CD4-positive, alpha-beta T cell treated with Interleukin-6 for 4 hours (primary cell): ENCODE data around the gene KCNQ1.

Source experiments
- DNase-seq: peaks from one replicate; pipeline ENCODE4 v3.0.0-alpha.2; 2020; ENCODE audit warnings: mixed read lengths

The KCNQ1 gene

DNA sequence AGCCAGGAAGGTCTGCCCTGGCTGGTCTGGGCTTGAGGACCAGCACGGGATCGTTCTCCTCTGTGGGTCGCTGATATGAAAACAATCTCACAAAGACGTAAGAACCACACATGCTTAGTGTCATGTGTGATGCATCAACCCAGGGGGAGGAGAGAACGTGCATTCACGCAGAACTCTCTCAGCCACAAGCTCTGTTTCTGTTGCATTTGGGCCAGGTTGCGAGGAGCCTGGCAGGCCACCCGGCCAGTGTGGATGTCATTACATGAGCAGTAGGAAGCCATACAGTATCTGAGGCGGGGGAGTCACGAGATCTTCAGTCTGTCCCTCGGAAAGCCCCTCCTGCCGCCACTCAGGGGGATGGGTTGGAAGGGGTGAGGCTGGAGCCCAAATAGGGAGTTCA, 308.1 kb downstream of the KCNQ1 start:
- DNase-seq = no peak

DNA sequence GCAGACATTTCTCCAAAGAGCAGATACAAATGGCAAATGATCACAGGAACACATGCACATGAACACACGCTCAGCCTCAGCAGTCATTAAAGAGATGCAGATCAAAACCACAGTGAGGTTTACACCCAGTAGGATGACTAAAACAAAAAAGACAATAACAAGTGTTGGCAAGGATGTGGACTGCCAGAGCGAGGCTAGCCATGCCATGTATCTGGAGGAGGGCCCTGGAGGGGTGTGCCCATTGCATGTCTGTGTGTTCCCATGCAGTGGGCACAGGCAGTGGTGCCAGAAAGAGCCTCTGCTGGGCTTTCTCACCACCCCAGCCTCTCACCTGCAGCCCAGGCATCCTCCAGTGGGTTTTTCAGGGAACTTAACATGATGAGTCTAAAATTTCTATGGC, 309.2 kb downstream of the KCNQ1 start:
- DNase-seq = no peak

DNA sequence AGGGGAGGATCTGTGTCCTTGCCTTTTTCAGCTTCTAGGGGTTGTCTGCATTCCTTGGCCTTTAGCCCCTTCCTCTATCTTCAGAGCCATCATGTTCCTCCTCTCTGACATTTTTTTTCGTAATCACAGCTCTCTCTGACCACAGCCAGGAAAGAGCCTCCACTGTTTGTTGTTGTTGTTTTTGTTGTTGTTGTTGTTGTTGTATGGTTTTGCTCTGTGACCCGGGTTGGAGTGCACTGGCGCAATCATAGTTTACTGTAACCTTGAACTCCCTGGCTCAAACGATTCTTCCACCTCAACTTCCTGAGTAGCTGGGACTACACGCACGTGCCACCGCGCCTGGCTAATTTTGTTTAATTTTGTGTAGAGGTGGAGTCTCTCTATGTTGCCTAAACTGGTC, 310.3 kb downstream of the KCNQ1 start:
- no peak for DNase-seq

DNA sequence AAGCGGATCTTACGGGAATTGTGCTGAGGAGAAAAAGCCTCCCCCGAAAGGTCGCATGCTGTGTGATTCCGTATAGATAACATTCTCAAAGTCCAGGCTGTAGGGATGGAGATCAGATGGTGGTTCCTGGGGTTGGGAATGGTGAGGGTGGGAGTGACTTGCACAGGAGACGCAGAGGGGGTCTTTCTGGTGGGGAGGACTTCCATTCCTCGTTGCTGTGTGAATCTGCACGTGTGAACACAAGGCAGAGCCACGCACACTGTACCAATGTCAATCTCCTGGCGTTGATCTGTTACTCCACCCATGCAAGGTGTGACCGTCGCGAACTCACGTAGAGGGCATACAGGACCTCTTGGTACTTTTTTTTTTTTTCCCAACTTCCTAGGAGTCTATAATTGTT, 313.9 kb downstream of the KCNQ1 start:
- DNase-seq = no peak

DNA sequence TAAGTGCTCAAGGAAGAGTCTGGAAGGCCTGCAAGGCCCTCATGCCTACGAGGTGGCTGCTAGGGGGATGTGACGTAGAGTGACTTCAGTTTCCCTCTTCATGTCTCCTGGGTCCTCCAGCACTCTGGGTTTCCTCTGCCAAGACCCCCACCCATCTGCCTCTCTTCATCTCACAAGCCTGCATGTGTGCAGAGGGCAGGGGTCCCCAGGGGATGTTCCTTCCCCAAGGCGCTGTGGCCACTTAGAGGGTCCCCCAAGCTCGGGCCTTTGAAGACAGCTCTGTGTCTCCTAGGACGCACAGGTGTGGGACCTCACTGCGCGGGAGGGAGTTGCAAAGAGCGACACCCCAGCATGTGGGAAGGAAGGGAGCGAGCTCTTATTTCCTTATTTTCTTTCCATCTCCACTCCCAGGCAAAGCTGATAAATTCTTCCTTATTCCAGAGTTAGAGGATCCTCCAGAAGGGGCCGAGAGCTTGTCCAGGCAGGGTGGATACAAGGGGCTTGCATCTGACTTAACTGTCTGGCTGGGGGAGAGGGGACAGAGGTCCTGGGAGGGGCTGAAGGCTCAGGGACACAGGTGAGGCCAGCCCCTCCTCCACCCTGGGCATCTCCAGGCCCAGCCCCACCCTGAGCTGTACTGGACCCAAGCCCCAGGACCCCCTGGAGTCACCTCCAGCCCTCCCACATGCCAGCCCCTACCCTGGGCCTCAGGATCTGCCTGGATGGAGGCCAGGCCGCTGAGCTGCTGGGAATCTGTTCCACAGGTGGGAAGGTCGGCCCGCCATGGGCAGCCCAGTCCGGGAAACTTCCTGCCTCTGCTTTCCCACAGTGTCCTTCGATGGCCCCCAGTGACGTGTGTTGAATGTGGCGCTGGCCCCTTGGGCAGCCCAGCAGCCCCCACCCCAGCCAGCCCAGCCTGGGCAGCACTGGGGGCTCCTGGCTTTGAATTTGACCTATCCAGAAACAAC, 314.7 kb downstream of the KCNQ1 start:
- no peak for DNase-seq

DNA sequence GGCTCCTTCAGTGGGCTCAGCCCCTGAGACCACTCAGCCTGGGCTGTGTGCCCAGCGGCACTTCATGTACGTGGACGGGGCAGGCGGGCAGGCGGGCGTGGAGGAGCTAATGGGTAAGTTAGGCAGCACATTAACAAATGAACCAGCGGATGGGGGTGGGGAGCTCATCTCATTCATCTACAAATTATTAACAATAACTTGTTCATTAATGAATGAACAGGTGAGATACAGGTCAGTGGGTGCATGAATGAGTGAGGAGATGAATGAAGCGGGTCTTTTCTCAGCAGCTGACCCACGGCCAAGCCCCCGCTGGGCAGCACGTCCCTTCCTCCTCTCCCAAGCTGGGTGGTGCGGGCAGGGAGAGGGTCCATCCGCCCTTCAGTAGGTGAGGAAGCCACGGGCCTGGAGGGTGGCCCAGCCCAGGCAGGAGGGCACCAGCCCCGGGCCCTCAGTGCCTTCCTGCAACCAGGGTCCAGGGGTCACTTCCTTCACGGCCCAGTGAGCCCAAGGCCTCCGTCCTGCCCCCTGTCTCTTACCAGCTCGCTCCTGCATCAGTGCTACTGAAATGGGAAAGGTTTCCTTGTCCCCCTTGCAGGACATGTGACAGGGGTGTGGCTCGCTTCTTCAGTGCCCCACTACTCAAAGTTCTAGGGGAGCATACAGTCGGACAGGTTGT, 315.5 kb downstream of the KCNQ1 start:
- DNase-seq = no peak

DNA sequence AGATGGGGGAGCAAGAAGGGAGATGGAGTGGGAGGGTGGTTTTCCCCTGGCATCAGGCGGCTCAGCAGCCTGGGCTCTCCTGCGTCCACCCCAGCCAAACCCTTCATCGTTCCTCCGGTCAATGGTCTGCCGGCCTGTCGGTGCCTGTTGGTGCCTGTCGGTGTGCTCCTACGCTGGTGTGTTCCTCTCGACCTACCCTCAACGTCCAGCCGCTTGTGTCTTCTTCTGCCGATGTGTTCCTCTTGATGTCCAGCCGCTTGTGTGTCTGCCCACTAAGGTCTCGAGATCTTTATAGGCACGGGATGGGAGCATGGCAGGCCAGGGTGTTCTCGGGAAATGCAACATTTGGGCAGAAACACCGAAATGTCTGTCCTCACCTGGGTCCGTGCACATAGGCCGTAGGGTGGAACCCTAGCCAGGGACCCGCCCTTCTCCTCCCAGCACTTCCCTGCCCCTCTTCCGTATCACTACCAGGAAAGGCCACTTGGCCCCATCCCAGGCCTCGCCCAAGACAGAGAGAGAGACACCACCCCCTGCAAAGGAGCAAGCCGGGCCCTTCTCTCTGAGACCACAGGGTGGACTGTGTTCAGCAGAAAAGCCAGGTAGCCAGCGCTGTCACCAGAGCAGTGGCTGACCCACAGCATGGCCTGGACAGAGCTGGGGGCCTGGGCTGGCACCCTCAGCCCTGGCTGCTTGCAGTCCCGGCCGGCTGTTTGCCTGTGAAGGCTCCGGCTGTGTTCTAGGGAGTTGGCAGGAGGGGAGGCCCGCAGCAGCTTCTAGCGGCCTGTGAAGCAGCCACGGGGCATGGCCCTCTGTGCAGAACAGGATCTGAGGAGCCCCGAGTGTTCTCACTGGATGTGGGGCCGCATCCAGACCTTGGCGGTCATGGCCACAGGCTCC, 316.6 kb downstream of the KCNQ1 start:
- DNase-seq = no peak

DNA sequence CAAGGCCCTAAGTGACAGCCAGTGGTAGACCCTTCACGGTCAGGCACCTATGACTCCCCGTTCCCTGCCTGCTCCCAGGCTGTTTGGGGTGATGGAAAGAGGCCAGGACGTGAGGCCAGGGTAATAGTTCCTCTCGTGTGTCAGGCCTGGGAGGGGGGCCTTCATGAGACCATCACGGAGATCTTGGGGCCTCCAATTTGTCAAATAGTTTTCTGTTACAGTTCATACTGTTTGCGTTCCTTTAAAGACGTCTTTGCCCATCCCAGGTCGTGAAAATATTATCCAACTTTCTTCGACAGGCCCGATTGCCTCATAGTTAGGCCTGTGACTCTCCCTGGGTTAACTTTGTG, 317.2 kb downstream of the KCNQ1 start:
- no peak for DNase-seq

DNA sequence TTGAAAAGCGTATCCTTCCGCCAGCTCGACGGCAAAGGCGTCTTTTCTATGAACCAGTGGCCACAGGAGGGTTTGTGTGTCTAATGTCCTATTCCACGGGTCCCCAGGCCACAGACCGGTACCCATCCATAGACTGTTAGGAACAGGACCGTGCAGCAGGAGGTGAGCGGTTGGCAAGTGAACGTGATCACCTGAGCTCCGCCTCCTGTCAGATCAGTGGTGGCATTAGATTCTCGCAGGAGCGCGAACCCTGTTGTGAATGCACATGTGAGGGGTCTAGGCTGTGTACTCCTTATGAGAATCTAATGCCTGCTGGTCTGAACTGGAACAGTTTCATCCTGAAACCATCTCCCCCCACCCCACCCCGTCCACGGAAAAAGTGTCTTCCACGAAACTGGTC, 317.6 kb downstream of the KCNQ1 start:
- no peak for DNase-seq

DNA sequence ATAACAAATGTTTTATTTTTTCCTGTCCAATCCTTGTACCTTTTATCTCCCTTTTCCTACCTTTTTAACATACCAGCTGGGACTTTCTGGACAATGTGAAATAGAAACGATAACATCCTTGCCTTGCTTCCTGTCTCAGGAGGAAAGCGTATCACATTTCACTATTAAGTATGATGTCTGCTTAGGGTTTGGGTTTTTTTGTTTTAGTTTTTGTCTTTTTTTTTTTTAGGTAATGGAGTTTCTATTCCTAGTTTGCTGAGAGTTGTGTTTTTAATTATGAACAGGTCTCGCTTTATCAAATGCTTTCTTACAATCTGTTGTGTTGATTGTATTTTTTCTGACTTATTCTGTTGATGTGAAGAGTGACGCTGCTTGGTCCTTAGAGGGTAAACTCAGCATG, 319.2 kb downstream of the KCNQ1 start:
- no peak for DNase-seq

DNA sequence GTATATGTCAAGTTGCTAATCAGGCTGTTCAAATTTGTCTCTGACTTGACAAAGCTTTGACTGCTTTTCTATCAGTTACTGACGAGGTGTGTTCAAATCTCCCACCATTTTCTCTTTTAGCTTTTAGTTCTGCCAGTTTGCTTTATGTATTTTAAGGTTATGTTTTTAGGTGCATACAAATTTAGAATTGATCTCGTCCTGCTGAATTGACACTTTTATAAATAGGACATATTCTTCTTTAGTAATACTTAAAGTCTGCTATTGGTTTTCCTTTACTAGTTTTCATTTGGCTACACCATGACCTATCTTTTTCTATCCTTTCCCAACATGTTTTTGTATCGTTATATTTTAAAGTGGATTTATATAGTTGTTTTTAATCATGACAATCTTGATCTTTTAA, 320.7 kb downstream of the KCNQ1 start:
- no peak for DNase-seq

DNA sequence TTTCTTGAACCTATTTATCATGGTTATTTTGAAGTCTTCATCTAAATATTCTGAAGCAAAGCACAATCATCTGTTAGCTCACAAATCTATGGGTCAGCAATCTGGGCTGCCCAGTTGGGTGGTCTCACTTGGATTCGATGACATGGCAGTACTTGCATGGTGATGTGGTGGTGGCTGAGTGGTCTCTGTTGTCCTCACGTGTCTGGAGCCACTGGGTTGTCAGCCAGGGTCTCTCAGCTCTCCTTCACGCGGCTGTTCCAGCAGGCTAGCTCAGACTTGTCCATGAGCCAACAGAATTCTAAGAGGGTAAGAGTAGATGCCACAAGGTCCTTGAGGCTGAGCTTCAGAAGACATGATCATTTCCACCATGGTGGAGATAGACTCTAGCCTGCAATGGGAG, 321.4 kb downstream of the KCNQ1 start:
- no peak for DNase-seq

DNA sequence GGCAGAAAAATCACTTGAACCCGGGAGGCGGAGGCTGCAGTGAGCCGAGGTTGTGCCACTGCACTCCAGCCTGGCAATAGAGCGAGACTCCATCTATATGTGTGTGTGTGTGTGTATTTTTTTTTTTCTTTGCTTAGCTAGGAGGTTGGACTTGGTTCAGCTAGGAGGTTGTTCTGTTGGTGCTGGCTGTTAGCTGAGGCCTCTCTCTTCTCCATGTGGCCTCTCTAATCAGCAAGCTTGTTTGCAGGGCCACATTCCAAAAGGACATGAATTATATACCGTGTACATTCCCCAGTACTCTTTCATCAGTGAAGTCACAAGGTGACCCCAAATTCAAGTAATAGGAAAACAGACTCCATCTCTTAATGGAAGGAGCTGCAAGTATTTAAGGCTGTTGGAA, 322.3 kb downstream of the KCNQ1 start:
- DNase-seq = no peak

DNA sequence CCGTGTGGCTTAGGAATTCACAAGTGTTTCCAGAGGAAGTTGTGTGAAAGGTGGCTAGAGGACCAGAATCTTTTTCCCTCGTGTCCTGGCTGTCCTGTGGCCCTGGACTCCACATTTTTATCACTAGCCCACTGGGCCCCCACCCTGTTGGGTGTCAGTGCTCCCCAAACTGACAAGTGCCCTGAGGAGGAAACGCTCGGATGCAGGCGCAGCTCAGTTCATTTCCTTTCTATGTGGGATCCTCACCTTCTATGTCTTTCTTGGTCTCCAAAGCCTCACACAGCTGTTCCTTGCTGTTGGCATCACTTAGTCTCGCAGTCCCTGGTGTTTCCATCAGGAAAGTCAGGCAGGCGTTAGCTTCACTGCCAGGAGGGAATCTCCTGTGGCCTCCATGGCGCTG, 323.0 kb downstream of the KCNQ1 start:
- no peak for DNase-seq

DNA sequence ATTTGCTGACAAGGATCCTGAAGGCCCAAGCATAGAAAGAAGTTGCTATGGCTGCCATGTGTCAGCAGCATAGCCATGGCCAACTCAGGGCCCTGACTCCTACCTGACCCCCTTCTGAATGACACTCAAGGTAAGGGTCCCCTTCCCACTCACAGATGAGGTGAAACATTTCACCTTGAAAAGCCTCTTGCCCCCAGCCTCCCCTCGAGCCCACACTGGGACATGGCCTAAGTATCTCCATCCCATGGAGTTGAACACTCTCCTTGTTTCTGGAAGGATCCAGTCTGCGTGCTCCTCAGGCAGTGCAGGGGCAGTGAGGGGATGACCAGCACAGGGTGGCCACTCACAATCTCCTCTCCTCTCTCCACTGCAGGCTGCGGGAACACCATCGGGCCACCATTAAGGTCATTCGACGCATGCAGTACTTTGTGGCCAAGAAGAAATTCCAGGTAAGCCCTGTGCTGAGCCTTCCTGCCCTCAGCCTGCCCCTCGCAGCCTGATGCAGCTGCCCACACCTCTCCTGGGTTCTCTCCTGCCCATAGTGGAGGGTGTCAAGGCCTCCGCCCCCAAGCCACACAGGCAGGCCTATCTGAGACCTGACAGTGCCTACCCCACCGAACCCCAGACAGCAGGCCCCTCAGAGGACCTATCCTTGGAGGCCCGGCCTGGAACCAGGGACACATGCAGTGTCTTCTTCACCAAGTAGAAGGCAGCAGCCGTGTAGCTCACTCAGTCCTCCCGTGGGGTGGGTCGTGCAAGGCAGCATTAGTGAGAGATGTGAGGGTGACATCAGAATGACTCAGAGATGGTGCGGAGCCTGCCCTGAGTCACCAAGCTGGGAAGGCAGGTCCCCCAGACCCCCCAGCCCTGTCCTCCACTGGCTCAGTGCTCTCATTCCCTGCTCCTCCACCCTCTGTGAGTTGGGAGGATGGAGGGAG, 323.9 kb downstream of the KCNQ1 start:
- DNase-seq = no peak

DNA sequence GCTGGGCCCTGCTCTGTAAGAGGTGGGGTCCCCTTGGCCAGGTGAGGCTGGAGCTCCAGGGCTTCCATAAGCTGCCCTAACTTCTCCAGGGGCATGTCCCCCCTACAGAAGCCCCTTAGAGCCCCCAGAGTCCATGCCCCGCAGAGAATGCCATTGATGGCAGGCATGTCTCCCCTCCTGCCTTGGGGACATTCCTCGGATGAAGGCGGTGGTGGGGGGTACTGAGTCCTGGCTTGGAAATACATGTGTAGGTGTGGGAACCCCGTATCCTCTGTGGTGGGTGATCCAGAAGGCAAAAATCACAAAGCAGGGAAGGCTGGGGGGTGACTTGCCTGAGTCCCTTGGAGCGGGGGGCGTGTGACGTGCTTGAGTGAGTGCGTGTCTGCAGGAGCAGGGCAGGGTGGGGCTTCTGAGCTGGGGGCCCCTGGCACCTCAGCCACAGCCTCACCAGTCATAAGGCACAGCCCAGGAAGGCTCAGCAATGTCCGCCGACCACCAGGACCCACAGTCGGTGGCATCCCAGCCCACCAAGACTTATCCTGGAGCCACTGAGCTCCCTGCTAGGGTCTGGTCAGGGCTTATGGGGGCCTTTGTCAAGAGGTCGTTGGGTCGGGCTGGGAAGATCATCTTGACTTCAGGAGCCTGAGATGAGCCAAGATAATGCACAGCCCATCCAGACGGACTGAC, 324.7 kb downstream of the KCNQ1 start:
- DNase-seq = no peak

DNA sequence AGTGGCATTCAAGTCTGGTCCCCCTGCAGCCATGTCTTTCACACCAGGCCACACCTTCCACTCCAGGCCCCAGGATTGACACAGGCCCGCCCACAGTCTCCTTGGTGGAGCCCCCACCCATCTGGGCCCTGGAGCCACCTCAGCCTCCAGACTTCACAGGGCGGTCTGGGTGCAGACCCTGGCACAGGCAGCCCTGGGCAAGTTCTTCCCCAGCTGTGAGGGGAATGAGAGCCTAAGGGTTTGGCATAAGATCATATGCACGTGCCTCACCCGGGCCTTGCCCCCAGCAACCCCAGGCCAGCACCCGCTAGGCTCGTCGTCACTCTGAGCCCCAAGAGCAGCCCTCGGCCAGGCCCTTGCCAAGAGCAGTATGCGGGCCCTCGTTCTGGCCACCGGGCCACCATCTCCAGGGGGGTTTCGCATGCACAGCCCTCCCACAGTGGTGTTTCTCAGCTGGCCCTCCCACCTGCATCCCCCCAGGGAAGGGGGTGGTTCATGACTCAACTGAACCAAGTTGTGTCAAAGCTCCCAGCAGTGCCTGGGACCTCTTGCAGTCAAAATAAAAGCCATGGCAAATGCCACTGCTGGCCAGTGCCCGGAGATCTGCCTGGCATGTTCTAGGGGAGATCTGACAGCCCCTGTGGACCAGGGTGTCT, 325.4 kb downstream of the KCNQ1 start:
- DNase-seq = no peak

DNA sequence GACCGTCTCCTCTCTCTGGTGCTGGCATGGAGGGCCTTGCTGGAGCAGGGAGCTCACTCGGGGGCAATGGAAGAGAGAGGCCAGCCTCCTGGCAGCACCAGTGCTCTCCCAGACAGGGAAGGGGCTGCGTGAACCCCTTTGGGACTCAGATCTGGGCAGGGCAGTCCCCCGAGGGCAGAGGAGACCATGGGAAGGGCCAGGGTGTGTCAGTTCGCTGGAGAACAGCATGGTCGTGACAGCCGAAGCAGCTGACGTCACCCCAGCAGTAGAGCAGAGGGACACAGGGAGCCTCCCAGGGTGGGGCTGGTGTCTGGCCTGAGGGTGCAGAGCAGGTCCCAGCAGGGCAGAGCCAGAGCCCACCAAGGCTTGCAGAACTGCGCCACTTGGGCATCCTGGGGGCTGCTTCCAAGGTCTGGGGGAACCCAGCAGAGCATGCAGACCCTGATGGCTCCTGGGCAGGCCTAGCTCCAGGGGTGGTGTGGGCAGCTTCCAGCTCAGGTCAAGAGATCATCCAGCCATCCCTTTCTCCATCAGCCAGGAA, 326.0 kb downstream of the KCNQ1 start:
- DNase-seq = no peak

DNA sequence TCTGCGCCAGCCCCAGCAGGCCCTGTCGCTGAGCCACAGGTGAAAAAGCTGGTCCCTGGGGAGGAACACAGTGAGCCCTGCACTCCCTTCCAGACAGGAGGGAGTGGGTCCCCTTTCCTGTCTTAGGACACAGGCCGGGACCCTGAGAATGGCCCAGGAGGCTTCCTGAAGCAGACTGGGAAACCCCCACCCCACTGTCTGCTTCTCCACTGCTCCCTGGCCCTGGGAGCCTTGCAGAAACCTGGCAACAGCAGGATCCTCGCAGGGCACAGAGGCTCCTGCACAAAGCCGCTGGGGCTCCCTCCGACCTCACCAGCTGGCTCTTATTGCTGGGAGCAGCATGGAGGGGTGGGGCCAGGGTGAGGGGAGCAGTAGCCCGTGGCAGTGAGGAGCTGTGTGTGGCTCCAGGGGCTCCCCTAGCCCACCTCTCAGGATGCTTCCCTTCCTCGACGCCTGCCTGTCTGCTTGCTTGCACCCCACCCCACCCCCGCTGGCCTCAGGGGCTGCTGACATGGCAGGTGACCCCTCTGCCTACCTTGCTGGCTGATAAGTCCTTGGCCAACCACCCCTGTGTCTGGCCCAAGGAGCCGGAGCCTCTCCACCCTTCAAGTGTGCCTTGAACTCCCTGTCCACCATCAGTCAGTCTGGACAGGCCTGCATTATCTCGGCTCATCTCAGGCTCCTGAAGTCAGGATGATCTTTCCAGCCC, 327.1 kb downstream of the KCNQ1 start:
- DNase-seq = no peak

DNA sequence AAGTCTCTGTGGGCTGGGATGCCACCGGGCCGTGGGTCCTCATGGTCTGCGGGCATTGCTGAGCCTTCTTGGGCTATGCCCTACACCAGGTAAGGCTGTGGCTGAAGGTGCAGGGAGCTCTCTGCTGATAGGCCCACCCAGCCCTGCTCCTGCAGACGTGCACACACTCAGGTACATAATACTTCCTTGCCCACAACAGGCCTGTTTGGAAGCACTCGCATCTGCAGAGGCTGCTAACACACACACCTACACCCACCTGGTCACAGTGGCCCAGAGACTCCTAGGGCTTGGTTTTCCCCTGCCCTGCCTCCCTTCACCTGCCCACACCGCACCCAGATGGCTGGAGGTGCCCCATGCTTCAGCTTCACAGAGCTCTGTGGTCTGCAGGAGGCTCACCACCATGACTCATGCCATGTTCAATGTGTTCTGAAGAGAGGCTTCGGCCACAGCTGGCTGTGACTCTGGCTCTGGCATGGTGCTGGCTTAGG, 327.8 kb downstream of the KCNQ1 start:
- DNase-seq = no peak
